Brain microvascular endothelial cell (primary cell): ENCODE data around the gene TXNDC5.

Experiments used
- DNase-seq: peaks from one replicate; pipeline ENCODE4 v3.0.0-alpha.2; 2020
- H3K27ac ChIP-seq: fragments of 250-450 bp; sonication (Bioruptor Pico); 2 replicates; pipeline ENCODE4 v1.5.1; 2020; ENCODE audit warnings: mild to moderate bottlenecking, moderate library complexity
- H3K27me3 ChIP-seq: fragments of 250-450 bp; sonication (Bioruptor Pico); replicated peaks from 2 replicates; pipeline ENCODE4 v1.5.1; 2020; ENCODE audit warnings: mild to moderate bottlenecking
- H3K36me3 ChIP-seq: fragments of 250-450 bp; sonication (Bioruptor Pico); replicated peaks from 2 replicates; pipeline ENCODE4 v1.5.1; 2020; ENCODE audit warnings: mild to moderate bottlenecking
- H3K4me3 ChIP-seq: 2 replicates; pipeline ENCODE4 v1.5.1; 2011; ENCODE audit warnings: low read depth, mild to moderate bottlenecking, control low read depth, low read length, moderate library complexity
- CTCF ChIP-seq: IDR thresholded peaks from 2 replicates; pipeline ENCODE4 v1.5.1; 2011; ENCODE audit warnings: low read depth, mild to moderate bottlenecking, moderate library complexity, low read length, control low read depth, inconsistent platforms; ENCODE audit errors: missing control alignments
- in situ Hi-C: cut with HindIII; loops from 2 replicates; pipeline ENCODE4 v1.10.0; 2017; ENCODE audit warnings: low sequenced_read_pairs, low pct_ligation_motif_present

TXNDC5 gene

DNA sequence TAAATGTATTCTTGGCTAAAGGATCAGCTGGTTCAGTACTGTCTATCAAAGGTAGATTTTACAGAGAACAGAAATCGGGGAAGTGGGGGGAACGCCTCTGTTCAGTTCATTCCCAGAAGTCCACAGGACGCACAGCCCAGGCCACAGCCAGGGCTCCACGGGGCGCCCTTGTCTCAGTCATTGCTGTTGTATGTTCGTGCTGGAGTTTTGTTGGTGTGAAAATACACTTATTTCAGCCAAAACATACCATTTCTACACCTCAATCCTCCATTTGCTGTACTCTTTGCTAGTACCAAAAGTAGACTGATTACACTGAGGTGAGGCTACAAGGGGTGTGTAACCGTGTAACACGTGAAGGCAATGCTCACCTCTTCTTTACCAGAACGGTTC lies 29.9 kb downstream of the TXNDC5 start:
- in situ Hi-C loops, result no loop called here
- no peak overlapping the region for H3K4me3 ChIP-seq
- no peak for DNase-seq
- TF ChIP-seq CTCF, result no peak
- H3K36me3 ChIP-seq, result peaks cover 50% of the 10 kb centered on the region
- H3K27ac ChIP-seq, result no peak overlapping the region
- H3K27me3 ChIP-seq, result no peaks in the 10 kb centered on the region

DNA sequence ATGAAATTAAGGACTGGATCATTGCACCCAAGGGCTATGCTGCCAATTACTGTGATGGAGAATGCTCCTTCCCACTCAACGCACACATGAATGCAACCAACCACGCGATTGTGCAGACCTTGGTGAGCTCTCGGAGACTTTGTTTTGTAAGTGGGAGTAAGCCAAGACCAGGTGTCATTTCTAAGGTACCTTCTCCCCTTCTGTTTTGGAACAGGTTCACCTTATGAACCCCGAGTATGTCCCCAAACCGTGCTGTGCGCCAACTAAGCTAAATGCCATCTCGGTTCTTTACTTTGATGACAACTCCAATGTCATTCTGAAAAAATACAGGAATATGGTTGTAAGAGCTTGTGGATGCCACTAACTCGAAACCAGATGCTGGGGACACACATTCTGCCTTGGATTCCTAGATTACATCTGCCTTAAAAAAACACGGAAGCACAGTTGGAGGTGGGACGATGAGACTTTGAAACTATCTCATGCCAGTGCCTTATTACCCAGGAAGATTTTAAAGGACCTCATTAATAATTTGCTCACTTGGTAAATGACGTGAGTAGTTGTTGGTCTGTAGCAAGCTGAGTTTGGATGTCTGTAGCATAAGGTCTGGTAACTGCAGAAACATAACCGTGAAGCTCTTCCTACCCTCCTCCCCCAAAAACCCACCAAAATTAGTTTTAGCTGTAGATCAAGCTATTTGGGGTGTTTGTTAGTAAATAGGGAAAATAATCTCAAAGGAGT lies 30.4 kb downstream of the TXNDC5 start:
- Histone ChIP-seq H3K27ac (no peak overlapping the region), H3K4me3 (no peak overlapping the region), H3K36me3 (peaks cover 44% of the 10 kb centered on the region), H3K27me3 (no peaks in the 10 kb centered on the region)
- DNase-seq, result no peak
- no peak for TF ChIP-seq CTCF
- in situ Hi-C loops, result no loop called here

GRCh38 chr6:7879579-7879978 lies 31.0 kb downstream of the TXNDC5 start:
- in situ Hi-C loops, result no loop called here
- no peak for DNase-seq
- no peak overlapping the region for H3K27ac ChIP-seq
- no peak overlapping the region for H3K4me3 ChIP-seq
- TF ChIP-seq CTCF, result no peak
- peaks cover 38% of the 10 kb centered on the region for H3K36me3 ChIP-seq
- no peaks in the 10 kb centered on the region for H3K27me3 ChIP-seq

- no peak for TF ChIP-seq CTCF
- in situ Hi-C loops, result no loop called here
- H3K4me3 ChIP-seq, result no peak overlapping the region
- H3K27me3 ChIP-seq, result no peaks in the 10 kb centered on the region
- H3K36me3 ChIP-seq, result peaks cover 33% of the 10 kb centered on the region
- no peak overlapping the region for H3K27ac ChIP-seq
- no peak for DNase-seq
These were observed 31.5 kb downstream of the TXNDC5 start for GRCh38 chr6:7879043-7879442.

DNA sequence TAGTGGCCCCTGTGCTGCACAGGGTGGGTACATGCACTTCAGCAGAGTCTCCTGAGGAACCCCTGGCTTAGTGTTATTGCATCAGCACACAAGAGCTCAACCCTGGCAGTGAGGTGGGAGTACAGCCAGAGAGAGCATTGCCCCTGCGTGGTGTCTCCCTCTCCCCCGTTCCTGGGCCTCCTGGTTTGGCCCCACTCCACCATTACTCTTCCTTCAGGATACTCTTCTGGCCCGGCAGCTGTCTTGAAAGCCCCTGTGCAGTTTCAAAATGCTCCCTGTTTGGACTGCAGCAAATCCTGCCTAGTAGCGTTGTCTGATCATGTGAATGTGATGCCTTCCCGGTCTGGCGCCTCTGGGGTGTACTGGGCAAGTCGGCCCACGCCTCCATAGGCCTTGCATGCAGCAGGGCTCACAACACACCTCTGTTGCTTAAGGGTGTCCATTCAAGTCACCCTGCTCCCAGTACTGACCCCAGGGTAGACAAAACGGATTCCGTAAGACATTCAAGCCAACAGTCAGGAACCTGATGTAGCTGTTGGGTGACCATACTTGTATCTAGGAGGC lies 32.1 kb downstream of the TXNDC5 start:
- no peak for TF ChIP-seq CTCF
- H3K27ac ChIP-seq, result no peak overlapping the region
- no peaks in the 10 kb centered on the region for H3K27me3 ChIP-seq
- DNase-seq, result no peak
- in situ Hi-C loops, result no loop called here
- peaks cover 27% of the 10 kb centered on the region for H3K36me3 ChIP-seq
- H3K4me3 ChIP-seq, result no peak overlapping the region

GRCh38 chr6:7868926-7869325 lies 41.7 kb downstream of the TXNDC5 start:
- Histone ChIP-seq H3K4me3 (no peak overlapping the region), H3K36me3 (no peaks in the 10 kb centered on the region), H3K27ac (no peak overlapping the region), H3K27me3 (no peaks in the 10 kb centered on the region)
- in situ Hi-C loops, result no loop called here
- no peak for DNase-seq
- no peak for TF ChIP-seq CTCF
